Measurements from ENCODE around the gene SLC29A4.
"Not testable (repeated sequence)": the region's sequence is repeated elsewhere in the genome, so short reads cannot be mapped to it uniquely, and the experiment has no call there.

The SLC29A4 gene

DNA sequence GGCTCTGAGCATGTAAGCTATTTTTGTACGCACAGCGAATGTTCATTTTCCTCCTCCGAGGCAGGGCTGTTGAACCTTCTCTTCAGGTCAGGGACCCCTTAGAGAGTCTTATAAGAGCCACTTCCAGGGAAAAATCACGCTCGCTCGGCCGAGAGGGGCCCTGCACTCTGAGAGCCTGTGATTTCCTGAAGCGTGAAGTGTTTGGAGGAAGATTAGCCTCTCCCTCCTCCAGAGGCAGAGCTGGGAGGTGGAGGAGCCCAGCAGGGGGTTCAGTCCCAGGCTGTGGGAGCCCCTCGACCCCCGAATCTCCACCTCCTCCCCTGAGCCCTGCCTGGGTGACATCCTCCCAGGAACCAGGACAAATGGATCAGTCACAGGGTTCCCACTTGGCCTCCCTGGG is 19.7 kb upstream of the SLC29A4 start:
- not testable (repeated sequence) for H3K4me1 ChIP-seq (ENCODE audit: insufficient read depth, low read length); H3K36me3 ChIP-seq (ENCODE audit: insufficient read depth, low read depth, low read length); H3K27ac ChIP-seq (ENCODE audit: low read length); H3K4me3 ChIP-seq (ENCODE audit: low read length); H3K27me3 ChIP-seq (ENCODE audit: insufficient read depth, low read length); H3K9me3 ChIP-seq (ENCODE audit: insufficient read depth, low read depth, low read length); H3K9ac ChIP-seq (ENCODE audit: low read depth, low read length)

DNA sequence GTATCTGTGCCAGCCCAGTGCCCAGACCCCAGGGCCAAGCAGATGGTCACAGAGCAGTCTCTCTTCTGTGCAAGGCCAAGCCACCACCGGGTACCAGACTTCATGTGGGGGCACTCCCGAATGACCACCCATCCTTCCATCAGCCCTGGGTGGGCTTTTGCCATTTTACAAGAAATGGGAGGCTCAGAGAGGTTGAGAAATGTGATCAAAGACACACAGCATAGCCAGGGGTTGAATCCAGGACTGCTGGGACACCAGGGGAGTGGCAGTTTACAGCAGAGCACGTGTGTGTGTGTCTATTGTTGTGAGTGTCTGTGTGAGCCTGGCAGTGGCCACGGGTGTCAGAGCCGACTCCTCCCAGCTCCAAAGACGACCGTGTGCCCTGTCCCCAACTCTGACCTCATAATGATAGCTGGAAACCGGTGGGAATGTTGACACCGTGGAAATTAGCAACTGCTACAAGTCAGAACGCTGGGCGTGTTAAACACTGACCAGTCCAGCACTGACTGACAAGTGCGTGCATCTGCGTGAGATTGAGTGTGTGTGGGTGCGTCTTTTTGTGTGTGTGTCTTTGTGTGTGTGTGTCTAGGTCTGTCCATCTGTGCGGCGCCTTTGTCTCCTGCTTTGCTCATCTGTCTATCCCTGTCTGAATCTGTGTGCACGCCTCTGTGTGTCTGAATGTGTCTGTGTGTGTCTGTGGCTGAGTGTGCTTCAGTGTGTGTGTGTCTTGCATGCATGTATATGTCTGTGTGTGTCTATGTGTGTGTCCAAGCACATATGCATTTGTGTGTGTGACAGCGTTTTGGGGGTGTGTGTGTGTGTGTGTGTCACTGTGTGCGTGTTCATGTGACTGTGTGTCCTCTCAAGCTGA is 17.2 kb upstream of the SLC29A4 start:
- H3K36me3 ChIP-seq (ENCODE audit: insufficient read depth, low read depth, low read length) = no peaks in the 10 kb centered on the region
- H3K4me3 ChIP-seq (ENCODE audit: low read length) = no peak overlapping the region
- H3K4me1 ChIP-seq (ENCODE audit: insufficient read depth, low read length) = peaks cover 4% of the 10 kb centered on the region; the same call in 1 of the 2 replicates
- no peak overlapping the region for H3K27ac ChIP-seq (ENCODE audit: low read length)
- no peaks in the 10 kb centered on the region for H3K9me3 ChIP-seq (ENCODE audit: insufficient read depth, low read depth, low read length)
- H3K9ac ChIP-seq (ENCODE audit: low read depth, low read length) = no peak overlapping the region
- H3K27me3 ChIP-seq (ENCODE audit: insufficient read depth, low read length) = no peaks in the 10 kb centered on the region

DNA sequence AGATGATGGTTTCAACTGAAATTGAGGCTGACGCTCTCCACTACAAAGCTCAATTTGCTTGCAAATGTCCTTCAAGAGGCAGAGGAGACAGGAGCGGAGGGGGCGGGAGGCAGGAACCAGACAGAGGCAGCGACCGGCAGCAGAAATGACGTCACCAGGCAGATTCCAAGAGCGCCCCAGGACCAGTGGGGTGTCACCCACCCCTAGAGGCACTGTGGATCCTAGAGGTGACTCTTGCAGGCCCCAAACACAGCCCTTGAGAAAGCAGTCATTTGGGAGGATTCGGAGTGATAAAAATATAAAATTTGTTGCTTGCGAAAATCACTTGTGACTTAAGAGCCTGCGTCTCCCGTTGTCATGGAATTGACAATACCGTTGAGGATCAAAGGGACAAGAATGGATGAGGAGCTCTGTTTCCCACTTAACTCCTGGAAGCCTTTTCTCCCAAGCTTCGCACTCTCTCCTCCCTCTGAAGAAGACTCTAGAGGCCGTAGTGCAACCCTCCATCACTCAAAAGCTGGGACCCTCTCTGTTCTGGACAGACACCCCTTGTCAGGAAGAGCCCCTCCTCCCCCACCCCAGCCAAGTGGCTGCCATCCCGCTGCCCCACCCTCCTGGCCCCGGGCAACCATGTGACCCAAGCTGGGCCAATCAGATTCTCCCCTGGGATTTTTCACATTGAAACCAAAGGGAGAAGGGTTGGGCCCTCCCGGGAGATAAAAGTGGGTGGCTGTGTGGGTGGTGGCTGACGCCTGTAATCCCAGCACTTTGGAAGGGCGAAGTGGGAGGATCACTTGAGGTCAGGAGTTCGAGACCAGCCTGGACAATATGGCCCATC is 16.3 kb upstream of the SLC29A4 start:
- Histone ChIP-seq H3K9me3 (ENCODE audit: insufficient read depth, low read depth, low read length) (no peaks in the 10 kb centered on the region), H3K4me1 (ENCODE audit: insufficient read depth, low read length) (peaks cover 4% of the 10 kb centered on the region; the same call in 1 of the 2 replicates), H3K9ac (ENCODE audit: low read depth, low read length) (no peak overlapping the region), H3K27ac (ENCODE audit: low read length) (no peak overlapping the region), H3K4me3 (ENCODE audit: low read length) (no peak overlapping the region), H3K27me3 (ENCODE audit: insufficient read depth, low read length) (no peaks in the 10 kb centered on the region), H3K36me3 (ENCODE audit: insufficient read depth, low read depth, low read length) (no peaks in the 10 kb centered on the region)

DNA sequence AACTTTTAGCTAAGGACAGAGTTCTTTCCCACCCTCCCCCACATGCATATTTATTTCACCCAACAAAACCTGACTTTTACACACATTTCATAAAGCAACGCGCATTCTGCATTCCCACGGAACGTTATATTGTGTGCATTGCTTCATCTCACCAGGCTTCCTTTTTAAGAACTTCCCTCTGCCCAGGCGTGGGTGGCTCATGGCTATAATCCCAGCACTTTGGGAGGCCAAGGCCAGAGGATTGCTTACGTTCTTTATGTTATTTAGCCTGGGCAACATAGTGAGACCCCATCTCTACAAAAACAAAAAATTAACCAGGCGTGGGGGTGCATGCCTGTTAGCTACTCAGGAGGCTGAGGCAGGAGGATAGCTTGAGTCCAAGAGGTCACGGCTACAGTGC is 14.9 kb upstream of the SLC29A4 start:
- not testable (repeated sequence) for H3K27me3 ChIP-seq (ENCODE audit: insufficient read depth, low read length); H3K36me3 ChIP-seq (ENCODE audit: insufficient read depth, low read depth, low read length); H3K9ac ChIP-seq (ENCODE audit: low read depth, low read length); H3K4me1 ChIP-seq (ENCODE audit: insufficient read depth, low read length); H3K9me3 ChIP-seq (ENCODE audit: insufficient read depth, low read depth, low read length); H3K27ac ChIP-seq (ENCODE audit: low read length); H3K4me3 ChIP-seq (ENCODE audit: low read length)

DNA sequence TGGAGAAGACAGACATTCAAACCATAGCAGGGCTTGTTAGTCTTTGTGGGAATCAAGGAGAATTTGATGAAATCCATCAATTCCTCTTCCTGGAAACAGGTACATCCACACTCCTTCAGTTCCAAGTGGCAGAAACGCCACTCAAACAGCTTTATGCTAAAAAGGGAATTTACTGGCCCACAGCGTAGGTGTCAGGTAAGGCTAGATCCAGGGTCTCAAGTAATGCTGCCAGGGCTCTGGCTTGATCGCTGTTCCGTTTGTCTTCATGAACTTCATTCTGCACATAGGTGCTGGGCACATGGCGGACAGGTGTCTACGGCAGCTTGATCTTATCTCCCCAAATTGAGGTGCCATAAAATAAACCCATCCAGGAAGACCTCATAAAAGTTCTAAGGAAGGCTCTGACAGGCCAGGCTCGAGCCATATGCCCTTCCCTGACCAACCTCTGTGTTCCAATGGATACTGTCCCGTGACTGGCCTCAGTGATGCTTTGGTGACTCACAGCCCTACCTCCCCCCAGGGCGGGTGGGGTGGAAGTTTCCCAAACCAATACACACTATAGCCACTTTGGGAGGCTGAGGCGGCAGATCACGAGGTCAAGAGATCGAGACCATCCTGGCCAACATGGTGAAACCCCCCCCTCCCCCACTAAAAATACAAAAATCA is 12.6 kb upstream of the SLC29A4 start:
- not testable (repeated sequence) for H3K27ac ChIP-seq (ENCODE audit: low read length); H3K4me3 ChIP-seq (ENCODE audit: low read length); H3K27me3 ChIP-seq (ENCODE audit: insufficient read depth, low read length); H3K9ac ChIP-seq (ENCODE audit: low read depth, low read length); H3K9me3 ChIP-seq (ENCODE audit: insufficient read depth, low read depth, low read length); H3K4me1 ChIP-seq (ENCODE audit: insufficient read depth, low read length); H3K36me3 ChIP-seq (ENCODE audit: insufficient read depth, low read depth, low read length)

DNA sequence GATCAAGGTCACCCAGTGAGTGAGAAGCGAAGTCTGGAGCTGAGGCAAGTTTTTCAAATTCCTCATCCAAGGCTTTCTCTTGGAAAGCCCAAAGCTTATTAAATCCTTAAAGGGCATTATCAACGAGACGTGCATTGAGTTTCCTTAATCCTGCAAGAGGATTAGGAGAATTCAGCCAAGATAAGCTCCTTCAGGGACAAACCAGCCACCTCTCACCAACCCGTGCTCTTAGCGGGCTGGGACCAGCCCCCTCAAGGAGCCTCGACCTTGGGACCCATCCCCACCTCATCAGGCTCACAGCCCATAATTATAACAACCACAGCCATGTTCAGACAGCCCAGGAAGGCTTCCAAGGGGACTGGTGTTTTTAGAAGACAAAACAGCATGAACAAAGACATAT is 12.0 kb upstream of the SLC29A4 start:
- no peak overlapping the region for H3K9ac ChIP-seq (ENCODE audit: low read depth, low read length)
- no peaks in the 10 kb centered on the region for H3K36me3 ChIP-seq (ENCODE audit: insufficient read depth, low read depth, low read length)
- peaks cover 3% of the 10 kb centered on the region; the same call in 1 of the 2 replicates for H3K4me1 ChIP-seq (ENCODE audit: insufficient read depth, low read length)
- H3K27ac ChIP-seq (ENCODE audit: low read length) = no peak overlapping the region
- H3K9me3 ChIP-seq (ENCODE audit: insufficient read depth, low read depth, low read length) = no peaks in the 10 kb centered on the region
- H3K27me3 ChIP-seq (ENCODE audit: insufficient read depth, low read length) = no peaks in the 10 kb centered on the region
- no peak overlapping the region for H3K4me3 ChIP-seq (ENCODE audit: low read length)

DNA sequence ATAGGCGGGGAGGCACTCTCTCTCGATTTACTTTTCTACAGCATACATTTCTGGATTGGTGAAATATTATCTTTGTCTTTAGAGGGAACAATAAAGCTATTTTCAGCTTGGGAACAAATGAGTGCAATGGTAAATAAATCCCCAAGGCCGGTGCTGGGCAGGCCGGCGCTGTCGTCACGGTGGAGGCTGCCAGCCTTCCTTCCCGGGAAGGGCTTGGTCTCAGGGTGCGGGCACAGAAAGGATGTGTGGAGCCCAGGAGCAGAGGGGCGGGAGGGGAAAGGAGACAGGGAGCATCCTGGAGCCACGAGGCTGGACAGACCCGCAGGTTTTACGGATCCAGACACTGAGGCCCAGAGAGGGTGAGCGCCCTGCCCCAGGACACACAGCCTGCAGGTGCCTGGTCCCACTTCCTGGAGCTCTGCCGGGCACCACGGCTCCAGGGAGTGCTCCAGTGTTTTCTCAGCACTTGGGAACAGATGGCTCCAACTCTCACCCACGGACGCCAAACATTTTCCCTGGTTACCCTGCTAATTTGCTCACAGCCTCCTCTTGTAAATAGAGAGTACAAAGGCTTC is 8.8 kb upstream of the SLC29A4 start:
- H3K4me1 ChIP-seq (ENCODE audit: insufficient read depth, low read length); H3K36me3 ChIP-seq (ENCODE audit: insufficient read depth, low read depth, low read length); H3K9ac ChIP-seq (ENCODE audit: low read depth, low read length); H3K4me3 ChIP-seq (ENCODE audit: low read length); H3K9me3 ChIP-seq (ENCODE audit: insufficient read depth, low read depth, low read length); H3K27ac ChIP-seq (ENCODE audit: low read length); H3K27me3 ChIP-seq (ENCODE audit: insufficient read depth, low read length): not testable (repeated sequence)

DNA sequence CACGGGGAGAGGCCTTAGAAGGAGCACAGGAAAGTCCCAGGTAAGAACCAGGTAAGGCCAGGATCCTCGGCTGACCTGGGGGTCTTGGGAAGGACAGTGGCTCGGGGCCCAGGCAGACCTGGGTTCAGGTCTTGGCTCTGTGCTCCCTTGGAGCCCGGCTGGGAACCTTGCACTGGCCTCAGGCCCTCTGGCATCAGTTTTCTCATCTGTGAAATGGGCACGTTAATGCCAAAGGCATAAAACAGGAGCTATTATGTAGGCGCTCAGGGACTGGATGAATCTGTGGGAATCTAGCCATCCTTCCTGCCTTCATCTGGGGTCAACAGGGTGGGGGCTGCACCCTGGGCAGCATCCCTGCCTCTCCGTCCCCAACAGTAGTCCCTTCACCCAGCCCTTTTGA is 8.3 kb upstream of the SLC29A4 start:
- H3K9ac ChIP-seq (ENCODE audit: low read depth, low read length) = no peak overlapping the region
- no peaks in the 10 kb centered on the region for H3K9me3 ChIP-seq (ENCODE audit: insufficient read depth, low read depth, low read length)
- H3K4me1 ChIP-seq (ENCODE audit: insufficient read depth, low read length) = no peaks in the 10 kb centered on the region
- no peaks in the 10 kb centered on the region for H3K27me3 ChIP-seq (ENCODE audit: insufficient read depth, low read length)
- no peak overlapping the region for H3K4me3 ChIP-seq (ENCODE audit: low read length)
- H3K27ac ChIP-seq (ENCODE audit: low read length) = no peak overlapping the region
- no peaks in the 10 kb centered on the region for H3K36me3 ChIP-seq (ENCODE audit: insufficient read depth, low read depth, low read length)

DNA sequence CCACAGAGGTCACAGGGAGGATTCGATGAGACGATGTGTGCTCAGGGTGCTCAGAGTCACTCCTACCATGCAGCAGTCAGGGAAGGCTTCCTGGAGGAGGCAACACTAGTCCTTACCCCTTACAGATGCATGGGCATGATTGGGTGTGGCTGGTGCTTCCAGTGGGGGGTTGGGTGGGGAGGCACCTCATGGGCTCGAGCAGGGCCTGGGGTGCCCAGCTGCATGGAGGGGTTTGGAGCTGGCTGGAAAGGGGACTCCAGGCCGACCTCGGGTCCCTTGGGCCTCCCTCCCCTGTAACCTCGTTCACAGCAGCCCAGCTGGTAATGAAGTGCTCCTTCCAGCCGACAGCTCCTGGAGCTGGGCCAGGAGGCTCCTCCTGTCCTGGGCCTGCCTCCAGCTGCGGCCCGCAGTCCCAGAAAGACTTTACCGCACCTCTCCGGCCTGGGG is 7.7 kb upstream of the SLC29A4 start:
- not testable (repeated sequence) for H3K36me3 ChIP-seq (ENCODE audit: insufficient read depth, low read depth, low read length); H3K4me3 ChIP-seq (ENCODE audit: low read length); H3K9me3 ChIP-seq (ENCODE audit: insufficient read depth, low read depth, low read length); H3K27ac ChIP-seq (ENCODE audit: low read length); H3K4me1 ChIP-seq (ENCODE audit: insufficient read depth, low read length); H3K9ac ChIP-seq (ENCODE audit: low read depth, low read length); H3K27me3 ChIP-seq (ENCODE audit: insufficient read depth, low read length)

DNA sequence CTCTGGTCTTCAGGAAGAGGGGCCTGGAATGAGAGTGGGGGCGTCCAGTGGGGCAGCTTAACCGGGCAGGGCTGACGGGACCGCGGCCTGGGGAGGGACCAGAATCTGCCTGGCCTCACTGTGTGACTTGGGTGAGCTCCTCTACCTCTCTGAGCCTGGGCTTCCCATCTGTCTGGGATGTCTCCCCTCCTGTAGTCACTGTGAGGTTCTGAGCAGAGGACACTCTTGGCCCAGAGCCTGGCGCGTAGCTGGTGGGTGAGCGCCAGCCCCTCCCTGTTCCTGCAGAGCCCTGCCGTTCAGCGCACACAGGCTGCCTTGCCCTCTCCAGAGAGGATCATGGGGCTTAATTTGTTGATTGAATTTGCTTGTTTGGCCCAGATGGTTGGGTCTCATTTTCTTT is 7.2 kb upstream of the SLC29A4 start:
- not testable (repeated sequence) for H3K36me3 ChIP-seq (ENCODE audit: insufficient read depth, low read depth, low read length); H3K9ac ChIP-seq (ENCODE audit: low read depth, low read length); H3K27ac ChIP-seq (ENCODE audit: low read length); H3K4me3 ChIP-seq (ENCODE audit: low read length); H3K9me3 ChIP-seq (ENCODE audit: insufficient read depth, low read depth, low read length); H3K4me1 ChIP-seq (ENCODE audit: insufficient read depth, low read length); H3K27me3 ChIP-seq (ENCODE audit: insufficient read depth, low read length)

DNA sequence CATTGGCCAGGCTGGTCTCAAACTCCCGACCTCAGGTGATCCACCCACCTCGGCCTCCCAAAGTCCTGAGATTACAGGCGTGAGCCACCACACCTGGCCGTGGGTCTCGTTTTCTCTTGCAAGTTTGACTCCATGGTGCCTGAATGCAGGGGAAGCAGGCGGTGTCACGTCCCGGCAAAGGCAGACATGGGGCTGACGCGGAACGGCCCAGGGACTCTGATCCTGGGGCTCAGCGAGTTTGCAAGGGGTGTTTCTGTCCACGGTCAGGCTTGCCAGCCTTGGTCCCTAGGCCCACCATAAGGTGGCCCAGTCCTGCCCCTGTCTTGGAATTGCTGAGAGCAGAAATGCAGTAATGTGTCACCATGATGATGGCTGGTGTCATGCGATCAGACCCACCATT is 6.6 kb upstream of the SLC29A4 start:
- H3K27ac ChIP-seq (ENCODE audit: low read length); H3K9me3 ChIP-seq (ENCODE audit: insufficient read depth, low read depth, low read length); H3K4me1 ChIP-seq (ENCODE audit: insufficient read depth, low read length); H3K36me3 ChIP-seq (ENCODE audit: insufficient read depth, low read depth, low read length); H3K4me3 ChIP-seq (ENCODE audit: low read length); H3K9ac ChIP-seq (ENCODE audit: low read depth, low read length); H3K27me3 ChIP-seq (ENCODE audit: insufficient read depth, low read length): not testable (repeated sequence)

Data from iPS-20b (cell line).